ENCODE data around the gene DHX34. TPM values are rescaled to one million over a fixed set of nuclear protein-coding genes. Genes with fewer than 3 reads are reported as not detected.

The DHX34 gene
- total RNA-seq, 6 donors from 2014 or later = 8.4 to 80.7 (median 19.4) TPM

DNA sequence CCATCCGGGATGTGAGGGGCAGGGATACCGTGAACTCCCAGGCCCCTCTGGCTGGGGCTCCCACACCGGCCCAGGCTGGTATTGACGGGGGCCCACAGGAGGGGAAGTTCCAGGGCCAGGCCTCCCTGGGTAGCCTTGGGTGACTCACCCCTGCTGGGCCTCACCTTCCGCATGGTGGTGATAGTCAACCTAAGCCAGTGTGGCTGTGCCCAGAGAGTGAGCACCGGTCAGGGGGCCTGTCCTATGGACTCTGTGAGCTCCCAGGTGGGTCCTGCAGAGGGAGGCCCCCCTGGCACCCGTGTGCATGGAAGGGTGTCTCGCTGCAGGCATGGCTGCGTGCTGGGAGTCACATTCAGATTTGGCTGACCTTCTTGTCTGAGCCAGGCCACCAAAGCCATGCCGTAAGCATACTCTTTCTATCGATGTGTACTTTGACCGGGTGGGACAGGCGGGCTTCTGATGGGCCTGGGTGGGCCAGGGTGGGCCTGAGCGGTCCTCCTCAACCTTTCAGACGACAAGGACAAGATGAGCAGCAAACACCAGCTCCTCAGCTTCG, 27.6 kb downstream of the DHX34 start:
- peak overlapping the region in 1 of 4 donors; percentile 16 for H3K27ac ChIP-seq
- peaks cover 26 to 99% (median 89%) of the 10 kb centered on the region in 4 donors for H3K36me3 ChIP-seq
- H3K9me3 ChIP-seq = no peaks in the 10 kb centered on the region
- 94% methylated on average over 10 to 13 of the region's 16 CpGs for WGBS, 2 donors
- peak in 1 of 2 donors; percentile 15 for ATAC-seq (ENCODE audit: low FRiP score in 2 of 2)
- H3K27me3 ChIP-seq = no peaks in the 10 kb centered on the region
- DNase-seq = no peak
- peaks cover 0 to 5% (median 0%) of the 10 kb centered on the region in 4 donors for H3K4me1 ChIP-seq
- TF ChIP-seq, protein P1, sequence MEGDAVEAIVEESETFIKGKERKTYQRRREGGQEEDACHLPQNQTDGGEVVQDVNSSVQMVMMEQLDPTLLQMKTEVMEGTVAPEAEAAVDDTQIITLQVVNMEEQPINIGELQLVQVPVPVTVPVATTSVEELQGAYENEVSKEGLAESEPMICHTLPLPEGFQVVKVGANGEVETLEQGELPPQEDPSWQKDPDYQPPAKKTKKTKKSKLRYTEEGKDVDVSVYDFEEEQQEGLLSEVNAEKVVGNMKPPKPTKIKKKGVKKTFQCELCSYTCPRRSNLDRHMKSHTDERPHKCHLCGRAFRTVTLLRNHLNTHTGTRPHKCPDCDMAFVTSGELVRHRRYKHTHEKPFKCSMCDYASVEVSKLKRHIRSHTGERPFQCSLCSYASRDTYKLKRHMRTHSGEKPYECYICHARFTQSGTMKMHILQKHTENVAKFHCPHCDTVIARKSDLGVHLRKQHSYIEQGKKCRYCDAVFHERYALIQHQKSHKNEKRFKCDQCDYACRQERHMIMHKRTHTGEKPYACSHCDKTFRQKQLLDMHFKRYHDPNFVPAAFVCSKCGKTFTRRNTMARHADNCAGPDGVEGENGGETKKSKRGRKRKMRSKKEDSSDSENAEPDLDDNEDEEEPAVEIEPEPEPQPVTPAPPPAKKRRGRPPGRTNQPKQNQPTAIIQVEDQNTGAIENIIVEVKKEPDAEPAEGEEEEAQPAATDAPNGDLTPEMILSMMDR (IDR thresholded peaks at IDR 0.05) = no peak
- TF ChIP-seq EP300 (IDR thresholded peaks at IDR 0.05) (no peak), POLR2A (IDR thresholded peaks at IDR 0.05) (no peak), POLR2AphosphoS5 (IDR thresholded peaks at IDR 0.05) (no peak)
- H3K4me3 ChIP-seq = no peak overlapping the region

- 91 to 92% methylated on average over 15 to 16 of the region's 16 CpGs for WGBS, 2 donors
- H3K36me3 ChIP-seq = peaks cover 26 to 99% (median 91%) of the 10 kb centered on the region in 4 donors
- ATAC-seq (ENCODE audit: low FRiP score in 2 of 2) = no peak
These were observed 28.1 kb downstream of the DHX34 start for GRCh38 chr19:47377208-47377701.

GRCh38 chr19:47377801-47378200, 28.7 kb downstream of the DHX34 start:
- no peak overlapping the region for H3K27ac ChIP-seq
- ATAC-seq (ENCODE audit: low FRiP score in 2 of 2) = no peak

More at GRCh38 chr19:47377208-47377701, 28.1 kb downstream of the DHX34 start:
- Histone ChIP-seq H3K4me1 (peaks cover 0 to 10% (median 2%) of the 10 kb centered on the region in 4 donors), H3K9me3 (no peaks in the 10 kb centered on the region), H3K4me3 (no peak overlapping the region), H3K27ac (peak overlapping the region in 1 of 4 donors; percentile 16), H3K27me3 (no peaks in the 10 kb centered on the region)
- no peak for DNase-seq
- no peak for TF ChIP-seq POLR2A (IDR thresholded peaks at IDR 0.05)
- no peak for TF ChIP-seq EP300 (IDR thresholded peaks at IDR 0.05)
- TF ChIP-seq, protein P1 (IDR thresholded peaks at IDR 0.05) = no peak
- TF ChIP-seq POLR2AphosphoS5 (IDR thresholded peaks at IDR 0.05) = no peak

DNA sequence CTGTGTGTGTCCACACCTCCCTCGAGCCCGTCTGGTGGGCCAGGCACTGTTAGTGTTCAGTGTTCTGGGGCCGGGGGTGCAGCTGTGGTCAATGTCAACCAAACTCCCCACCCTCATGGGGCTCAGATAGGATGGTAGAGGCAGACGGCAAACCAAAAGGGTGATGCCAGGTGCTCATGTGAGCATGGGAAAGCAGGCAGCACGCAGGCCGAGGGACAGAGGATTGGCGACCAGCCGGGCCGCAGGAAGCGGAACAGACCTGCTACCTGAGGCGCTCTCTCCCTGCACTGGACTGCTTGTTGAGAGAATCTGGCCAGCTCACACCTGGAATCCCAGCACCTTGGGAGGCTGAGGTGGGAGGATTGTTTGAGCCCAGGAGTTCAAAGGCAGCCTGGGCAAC, 29.1 kb downstream of the DHX34 start:
- WGBS, 2 donors = 89 to 93% methylated on average over 11 of the region's 11 CpGs
- TF ChIP-seq POLR2A (IDR thresholded peaks at IDR 0.05) (no peak), POLR2AphosphoS5 (IDR thresholded peaks at IDR 0.05) (no peak), EP300 (IDR thresholded peaks at IDR 0.05) (no peak)
- TF ChIP-seq, protein P1 (IDR thresholded peaks at IDR 0.05) = no peak
- H3K36me3 ChIP-seq = peaks cover 26 to 91% (median 83%) of the 10 kb centered on the region in 4 donors

More at GRCh38 chr19:47377801-47378200, 28.7 kb downstream of the DHX34 start:
- H3K4me1 ChIP-seq = peaks cover 0 to 10% (median 3%) of the 10 kb centered on the region in 4 donors
- WGBS, 2 donors = 78% methylated on average over 9 of the region's 12 CpGs; no CpG with 5 or more reads in 1 of the 2 donors
- no peaks in the 10 kb centered on the region for H3K9me3 ChIP-seq
- no peak for DNase-seq
- no peaks in the 10 kb centered on the region for H3K27me3 ChIP-seq
- H3K36me3 ChIP-seq = peaks cover 26 to 96% (median 87%) of the 10 kb centered on the region in 4 donors
- TF ChIP-seq POLR2AphosphoS5 (IDR thresholded peaks at IDR 0.05) (no peak), POLR2A (IDR thresholded peaks at IDR 0.05) (no peak), EP300 (IDR thresholded peaks at IDR 0.05) (no peak)
- TF ChIP-seq, protein P1 (IDR thresholded peaks at IDR 0.05) = no peak
- H3K4me3 ChIP-seq = no peak overlapping the region

More for the DNA sequence above, 29.1 kb downstream of the DHX34 start:
- Histone ChIP-seq H3K4me1 (peaks cover 0 to 10% (median 4%) of the 10 kb centered on the region in 4 donors), H3K9me3 (no peaks in the 10 kb centered on the region), H3K27me3 (no peaks in the 10 kb centered on the region), H3K27ac (no peak overlapping the region), H3K4me3 (no peak overlapping the region)
- ATAC-seq (ENCODE audit: low FRiP score in 2 of 2) = no peak
- no peak for DNase-seq

Measured in upper lobe of left lung (tissue), 6 donors.